ENCODE measurements around the gene PNMA6F. TPM values are rescaled to one million over a fixed set of nuclear protein-coding genes. Genes with fewer than 3 reads are reported as not detected.

PNMA6F gene
- total RNA-seq, 1 donor from 2014 or later = not detected

Other genes starting within 250 kb of the PNMA6F start
- gene PNMA6A, start 249.3 kb downstream of the PNMA6F start, total RNA-seq = 2.2 TPM
- not detected for gene MAGEA1, start 142.5 kb downstream of the PNMA6F start, total RNA-seq
- 6.5 TPM for gene ZNF275, start 12.4 kb upstream of the PNMA6F start, total RNA-seq
- gene PNMA6E, start 79.6 kb upstream of the PNMA6F start, total RNA-seq = not detected
- 0.65 TPM for gene ZFP92, start 89.7 kb upstream of the PNMA6F start, total RNA-seq
- not detected for gene TREX2, start 124.3 kb upstream of the PNMA6F start, total RNA-seq
- 18.5 TPM for gene HAUS7, start 148.8 kb upstream of the PNMA6F start, total RNA-seq
- gene BGN, start 173.2 kb upstream of the PNMA6F start, total RNA-seq = 42.2 TPM
- gene ATP2B3, start 195.9 kb upstream of the PNMA6F start, total RNA-seq = not detected

All from Right ventricle myocardium inferior (tissue), 1 donor.